ENCODE results near the gene UBL4A.

The UBL4A gene

GRCh38 chrX:154467556-154467955 is 18.9 kb downstream of the UBL4A start:
- no peak for TF ChIP-seq POU2F2 (IDR thresholded peaks at IDR 0.05; ENCODE audit: low read depth, low read length)
- no peak for TF ChIP-seq SPI1 (IDR thresholded peaks at IDR 0.05; ENCODE audit: low read depth, low read length)
- no peak for DNase-seq (ENCODE audit: insufficient read length, low spot score)
- no peak for FAIRE-seq

- DNase-seq (ENCODE audit: insufficient read length, low spot score) (no peak), FAIRE-seq (no peak)
- TF ChIP-seq POLR2AphosphoS5 (IDR thresholded peaks at IDR 0.05; ENCODE audit: low read depth, low read length) (no peak), PAX5 (IDR thresholded peaks at IDR 0.05; ENCODE audit: insufficient read depth, low read length, severe bottlenecking) (no peak), TAF1 (IDR thresholded peaks at IDR 0.05; ENCODE audit: low read depth, low read length) (no peak)
Observed at GRCh38 chrX:154466907-154467306, 19.5 kb downstream of the UBL4A start.

- DNase-seq (ENCODE audit: insufficient read length, low spot score) (no peak), FAIRE-seq (no peak)
- TF ChIP-seq POLR2A (IDR thresholded peaks at IDR 0.05; ENCODE audit: low read depth, low read length): no peak
- no peak for TF ChIP-seq POU2F2 (IDR thresholded peaks at IDR 0.05; ENCODE audit: low read depth, low read length)
- no peak for TF ChIP-seq POLR2AphosphoS5 (IDR thresholded peaks at IDR 0.05; ENCODE audit: low read depth, low read length)
- TF ChIP-seq SPI1 (IDR thresholded peaks at IDR 0.05; ENCODE audit: low read depth, low read length): no peak
- no peak for TF ChIP-seq TAF1 (IDR thresholded peaks at IDR 0.05; ENCODE audit: low read depth, low read length)
- no peak for TF ChIP-seq PAX5 (IDR thresholded peaks at IDR 0.05; ENCODE audit: insufficient read depth, low read length, severe bottlenecking)
Observed at GRCh38 chrX:154466036-154466435, 20.4 kb downstream of the UBL4A start.

- no peak for DNase-seq (ENCODE audit: insufficient read length, low spot score)
- TF ChIP-seq POLR2A (IDR thresholded peaks at IDR 0.05; ENCODE audit: low read depth, low read length) (no peak), SPI1 (IDR thresholded peaks at IDR 0.05; ENCODE audit: low read depth, low read length) (no peak), POLR2AphosphoS5 (IDR thresholded peaks at IDR 0.05; ENCODE audit: low read depth, low read length) (no peak), PAX5 (IDR thresholded peaks at IDR 0.05; ENCODE audit: insufficient read depth, low read length, severe bottlenecking) (no peak), POU2F2 (IDR thresholded peaks at IDR 0.05; ENCODE audit: low read depth, low read length) (no peak)
- no peak for FAIRE-seq
Observed at GRCh38 chrX:154465601-154466000, 20.8 kb downstream of the UBL4A start.

DNA sequence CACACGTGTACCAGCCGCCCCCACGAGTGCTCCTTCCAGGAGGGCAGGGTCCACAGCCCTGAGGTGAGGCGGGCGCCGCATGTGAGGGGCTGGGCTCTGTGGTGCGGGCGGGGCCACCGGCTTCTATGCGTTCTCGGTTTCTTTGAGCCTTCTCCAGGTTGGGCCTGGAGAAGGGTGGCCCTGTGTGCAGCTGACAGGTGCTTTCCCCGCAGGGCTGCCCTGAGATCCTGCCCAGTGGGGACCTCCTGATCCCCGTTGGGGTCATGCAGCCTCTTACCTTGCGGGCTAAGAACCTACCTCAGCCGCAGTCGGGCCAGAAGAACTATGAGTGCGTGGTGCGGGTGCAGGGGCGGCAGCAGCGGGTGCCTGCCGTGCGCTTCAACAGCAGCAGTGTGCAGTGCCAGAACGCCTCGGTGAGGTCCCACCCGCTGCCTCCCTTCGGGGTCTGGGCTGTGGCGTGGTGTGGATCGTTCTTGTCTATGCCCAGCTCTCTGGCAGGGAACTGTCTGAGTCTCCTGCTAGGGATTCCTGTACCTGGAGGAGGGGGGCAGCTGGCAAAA is 21.5 kb downstream of the UBL4A start:
- FAIRE-seq (no peak), DNase-seq (ENCODE audit: insufficient read length, low spot score) (no peak)
- TF ChIP-seq POLR2A (IDR thresholded peaks at IDR 0.05; ENCODE audit: low read depth, low read length) (no peak), POU2F2 (IDR thresholded peaks at IDR 0.05; ENCODE audit: low read depth, low read length) (no peak), TAF1 (IDR thresholded peaks at IDR 0.05; ENCODE audit: low read depth, low read length) (no peak), POLR2AphosphoS5 (IDR thresholded peaks at IDR 0.05; ENCODE audit: low read depth, low read length) (no peak), PAX5 (IDR thresholded peaks at IDR 0.05; ENCODE audit: insufficient read depth, low read length, severe bottlenecking) (no peak), SPI1 (IDR thresholded peaks at IDR 0.05; ENCODE audit: low read depth, low read length) (no peak)

- FAIRE-seq: no peak
- no peak for DNase-seq (ENCODE audit: insufficient read length, low spot score)
- TF ChIP-seq POU2F2 (IDR thresholded peaks at IDR 0.05; ENCODE audit: low read depth, low read length) (no peak), POLR2A (IDR thresholded peaks at IDR 0.05; ENCODE audit: low read depth, low read length) (no peak), PAX5 (IDR thresholded peaks at IDR 0.05; ENCODE audit: insufficient read depth, low read length, severe bottlenecking) (no peak), POLR2AphosphoS5 (IDR thresholded peaks at IDR 0.05; ENCODE audit: low read depth, low read length) (no peak), TAF1 (IDR thresholded peaks at IDR 0.05; ENCODE audit: low read depth, low read length) (no peak), SPI1 (IDR thresholded peaks at IDR 0.05; ENCODE audit: low read depth, low read length) (no peak)
Observed at GRCh38 chrX:154463611-154464220, 22.7 kb downstream of the UBL4A start.

- DNase-seq (ENCODE audit: insufficient read length, low spot score) (no peak), FAIRE-seq (no peak)
- no peak for TF ChIP-seq SPI1 (IDR thresholded peaks at IDR 0.05; ENCODE audit: low read depth, low read length)
- TF ChIP-seq POLR2AphosphoS5 (IDR thresholded peaks at IDR 0.05; ENCODE audit: low read depth, low read length): no peak
- no peak for TF ChIP-seq POU2F2 (IDR thresholded peaks at IDR 0.05; ENCODE audit: low read depth, low read length)
Observed at GRCh38 chrX:154462396-154462795, 24.0 kb downstream of the UBL4A start.

DNA sequence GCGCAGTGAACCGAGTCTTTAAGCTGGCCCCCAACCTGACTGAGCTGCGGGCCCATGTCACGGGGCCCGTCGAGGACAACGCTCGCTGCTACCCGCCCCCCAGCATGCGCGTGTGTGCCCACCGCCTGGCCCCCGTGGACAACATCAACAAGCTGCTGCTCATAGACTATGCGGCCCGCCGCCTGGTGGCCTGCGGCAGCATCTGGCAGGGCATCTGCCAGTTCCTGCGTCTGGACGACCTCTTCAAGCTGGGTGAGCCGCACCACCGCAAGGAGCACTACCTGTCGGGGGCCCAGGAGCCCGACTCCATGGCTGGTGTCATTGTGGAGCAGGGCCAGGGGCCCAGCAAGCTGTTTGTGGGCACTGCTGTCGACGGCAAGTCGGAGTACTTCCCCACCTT is 26.1 kb downstream of the UBL4A start:
- FAIRE-seq (peak; percentile 13), DNase-seq (ENCODE audit: insufficient read length, low spot score) (no peak)
- TF ChIP-seq POLR2A (IDR thresholded peaks at IDR 0.05; ENCODE audit: low read depth, low read length) (no peak), TAF1 (IDR thresholded peaks at IDR 0.05; ENCODE audit: low read depth, low read length) (no peak), POU2F2 (IDR thresholded peaks at IDR 0.05; ENCODE audit: low read depth, low read length) (no peak), PAX5 (IDR thresholded peaks at IDR 0.05; ENCODE audit: insufficient read depth, low read length, severe bottlenecking) (no peak), POLR2AphosphoS5 (IDR thresholded peaks at IDR 0.05; ENCODE audit: low read depth, low read length) (no peak), SPI1 (IDR thresholded peaks at IDR 0.05; ENCODE audit: low read depth, low read length) (no peak)

DNA sequence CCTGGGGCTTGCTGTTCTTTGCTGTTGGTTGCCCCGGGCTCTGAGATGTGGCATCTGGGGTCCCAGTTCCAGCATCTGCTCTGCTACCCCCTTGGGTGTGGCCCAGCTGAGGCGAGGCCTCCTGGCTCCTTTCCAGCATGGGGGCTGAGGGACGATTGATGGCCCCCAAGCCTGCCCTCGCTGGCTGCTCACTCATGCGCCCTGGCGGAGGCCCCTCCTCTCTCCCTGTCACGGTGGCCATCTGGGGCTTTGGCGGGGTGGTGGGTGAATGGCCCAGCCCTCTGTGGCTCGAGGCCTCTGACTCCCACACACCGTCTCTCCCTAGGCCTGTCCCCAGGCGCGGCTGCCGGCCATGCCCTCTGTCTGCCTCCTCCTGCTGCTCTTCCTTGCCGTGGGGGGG is 26.6 kb downstream of the UBL4A start:
- FAIRE-seq: no peak
- no peak for TF ChIP-seq SPI1 (IDR thresholded peaks at IDR 0.05; ENCODE audit: low read depth, low read length)
- TF ChIP-seq TAF1 (IDR thresholded peaks at IDR 0.05; ENCODE audit: low read depth, low read length): no peak
- TF ChIP-seq POLR2AphosphoS5 (IDR thresholded peaks at IDR 0.05; ENCODE audit: low read depth, low read length): no peak
- no peak for TF ChIP-seq POLR2A (IDR thresholded peaks at IDR 0.05; ENCODE audit: low read depth, low read length)
- no peak for TF ChIP-seq POU2F2 (IDR thresholded peaks at IDR 0.05; ENCODE audit: low read depth, low read length)
- TF ChIP-seq PAX5 (IDR thresholded peaks at IDR 0.05; ENCODE audit: insufficient read depth, low read length, severe bottlenecking): no peak
- DNase-seq (ENCODE audit: insufficient read length, low spot score): no peak

GRCh38 chrX:154458954-154459778 is 27.2 kb downstream of the UBL4A start:
- FAIRE-seq (peak; percentile 65), DNase-seq (ENCODE audit: insufficient read length, low spot score) (no peak)
- no peak for TF ChIP-seq PAX5 (IDR thresholded peaks at IDR 0.05; ENCODE audit: insufficient read depth, low read length, severe bottlenecking)
